Nephron progenitor cell (in vitro differentiated cells): ENCODE data around the gene TRMT44.
A peak's percentile ranks its signal among the peaks of the same experiment; 100 is the strongest.
"Not testable (repeated sequence)": the region's sequence is repeated elsewhere in the genome, so short reads cannot be mapped to it uniquely, and the experiment has no call there.

Source experiments
- DNase-seq: peaks from one replicate; pipeline ENCODE4 v3.0.0; 2021
- H3K27ac Mint-ChIP-seq: 2 replicates; pipeline ENCODE4 v1.8.0; 2021; ENCODE audit warnings: mild to moderate bottlenecking, moderate library complexity, mixed read lengths
- H3K27me3 Mint-ChIP-seq: 2 replicates; pipeline ENCODE4 v1.8.0; 2021; ENCODE audit warnings: mild to moderate bottlenecking, low read depth, mixed read lengths; ENCODE audit not compliant: poor library complexity
- H3K36me3 Mint-ChIP-seq: 2 replicates; pipeline ENCODE4 v1.8.0; 2021; ENCODE audit warnings: low read depth, mixed read lengths
- H3K4me1 Mint-ChIP-seq: 2 replicates; pipeline ENCODE4 v1.8.0; 2021; ENCODE audit warnings: mixed read lengths
- H3K4me3 Mint-ChIP-seq: 2 replicates; pipeline ENCODE4 v1.8.0; 2021; ENCODE audit warnings: mild to moderate bottlenecking, moderate library complexity, mixed read lengths
- H3K9me3 Mint-ChIP-seq: 2 replicates; pipeline ENCODE4 v1.8.0; 2021; ENCODE audit warnings: mild to moderate bottlenecking, moderate library complexity, mixed read lengths
- TF ChIP-seq, protein P1 (sequence below): fragments of 200-600 bp; sonication (generic); IDR thresholded peaks from 2 replicates; pipeline ENCODE4 v1.5.0; 2021; ENCODE audit warnings: antibody characterized with exemption

The TRMT44 gene

GRCh38 chr4:8488791-8489369 lies 48.3 kb downstream of the TRMT44 start:
- H3K27me3 Mint-ChIP-seq = peaks cover 14% of the 10 kb centered on the region
- no peak overlapping the region for H3K4me3 Mint-ChIP-seq
- peaks cover 42% of the 10 kb centered on the region for H3K9me3 Mint-ChIP-seq
- H3K27ac Mint-ChIP-seq = peak overlapping the region; percentile 73
- H3K4me1 Mint-ChIP-seq = peaks cover 55% of the 10 kb centered on the region
- H3K36me3 Mint-ChIP-seq = peaks cover 54% of the 10 kb centered on the region
- TF ChIP-seq, protein P1, sequence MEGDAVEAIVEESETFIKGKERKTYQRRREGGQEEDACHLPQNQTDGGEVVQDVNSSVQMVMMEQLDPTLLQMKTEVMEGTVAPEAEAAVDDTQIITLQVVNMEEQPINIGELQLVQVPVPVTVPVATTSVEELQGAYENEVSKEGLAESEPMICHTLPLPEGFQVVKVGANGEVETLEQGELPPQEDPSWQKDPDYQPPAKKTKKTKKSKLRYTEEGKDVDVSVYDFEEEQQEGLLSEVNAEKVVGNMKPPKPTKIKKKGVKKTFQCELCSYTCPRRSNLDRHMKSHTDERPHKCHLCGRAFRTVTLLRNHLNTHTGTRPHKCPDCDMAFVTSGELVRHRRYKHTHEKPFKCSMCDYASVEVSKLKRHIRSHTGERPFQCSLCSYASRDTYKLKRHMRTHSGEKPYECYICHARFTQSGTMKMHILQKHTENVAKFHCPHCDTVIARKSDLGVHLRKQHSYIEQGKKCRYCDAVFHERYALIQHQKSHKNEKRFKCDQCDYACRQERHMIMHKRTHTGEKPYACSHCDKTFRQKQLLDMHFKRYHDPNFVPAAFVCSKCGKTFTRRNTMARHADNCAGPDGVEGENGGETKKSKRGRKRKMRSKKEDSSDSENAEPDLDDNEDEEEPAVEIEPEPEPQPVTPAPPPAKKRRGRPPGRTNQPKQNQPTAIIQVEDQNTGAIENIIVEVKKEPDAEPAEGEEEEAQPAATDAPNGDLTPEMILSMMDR = no peak
- DNase-seq = no peak

DNA sequence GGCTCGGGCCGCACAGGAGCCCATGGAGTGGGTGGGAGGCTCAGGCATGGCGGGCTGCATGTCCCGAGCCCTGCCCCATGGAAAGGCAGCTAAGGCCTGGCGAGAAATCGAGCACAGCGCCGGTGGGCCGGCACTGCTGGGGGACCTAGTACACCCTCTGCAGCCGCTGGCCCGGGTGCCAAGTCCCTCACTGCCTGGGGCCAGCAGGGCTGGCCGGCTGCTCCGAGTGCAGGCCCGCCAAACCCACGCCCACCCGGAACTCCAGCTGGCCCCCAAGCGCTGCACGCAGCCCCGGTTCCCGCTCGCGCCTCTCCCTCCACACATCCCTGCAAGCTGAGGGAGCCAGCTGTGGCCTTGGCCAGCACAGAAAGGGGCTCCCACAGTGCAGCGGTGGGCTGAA lies 50.9 kb downstream of the TRMT44 start:
- not testable (repeated sequence) for H3K4me3 Mint-ChIP-seq, H3K27me3 Mint-ChIP-seq, H3K27ac Mint-ChIP-seq, DNase-seq
- peaks cover 39% of the 10 kb centered on the region for H3K9me3 Mint-ChIP-seq
- peaks cover 33% of the 10 kb centered on the region for H3K4me1 Mint-ChIP-seq
- H3K36me3 Mint-ChIP-seq = peaks cover 59% of the 10 kb centered on the region

- H3K27ac Mint-ChIP-seq = peak overlapping the region; percentile 37
- DNase-seq = no peak
- H3K4me3 Mint-ChIP-seq = no peak overlapping the region
- TF ChIP-seq, protein P1 = no peak
- peaks cover 37% of the 10 kb centered on the region for H3K9me3 Mint-ChIP-seq
- H3K36me3 Mint-ChIP-seq = peaks cover 52% of the 10 kb centered on the region
- H3K27me3 Mint-ChIP-seq = peaks cover 10% of the 10 kb centered on the region
- peaks cover 26% of the 10 kb centered on the region for H3K4me1 Mint-ChIP-seq
These were observed 51.6 kb downstream of the TRMT44 start for GRCh38 chr4:8492174-8492573.

DNA sequence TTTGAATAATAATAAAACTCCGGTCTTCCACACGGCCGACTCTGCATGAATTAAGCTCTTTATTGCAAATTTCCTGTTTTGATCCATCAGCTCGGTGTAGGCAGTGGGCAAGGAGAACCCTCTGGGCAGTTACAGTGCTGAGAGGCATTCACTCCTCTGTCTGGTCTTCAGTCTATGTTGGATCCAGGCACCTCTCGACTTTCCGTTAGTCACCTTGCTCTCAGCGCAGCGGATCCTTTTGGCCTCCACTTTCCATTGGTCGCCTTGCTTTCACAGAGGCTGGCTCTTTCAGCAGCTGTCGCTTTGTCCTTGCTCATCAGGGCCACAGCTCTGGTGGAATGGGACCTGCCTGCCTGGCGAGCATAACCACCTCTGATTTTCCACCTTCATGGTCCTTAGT lies 52.9 kb downstream of the TRMT44 start:
- TF ChIP-seq, protein P1 = no peak
- H3K4me1 Mint-ChIP-seq = peaks cover 24% of the 10 kb centered on the region
- no peak for DNase-seq
- peaks cover 32% of the 10 kb centered on the region for H3K9me3 Mint-ChIP-seq
- H3K4me3 Mint-ChIP-seq = no peak overlapping the region
- peaks cover 16% of the 10 kb centered on the region for H3K27me3 Mint-ChIP-seq
- peaks cover 40% of the 10 kb centered on the region for H3K36me3 Mint-ChIP-seq
- H3K27ac Mint-ChIP-seq = no peak overlapping the region

DNA sequence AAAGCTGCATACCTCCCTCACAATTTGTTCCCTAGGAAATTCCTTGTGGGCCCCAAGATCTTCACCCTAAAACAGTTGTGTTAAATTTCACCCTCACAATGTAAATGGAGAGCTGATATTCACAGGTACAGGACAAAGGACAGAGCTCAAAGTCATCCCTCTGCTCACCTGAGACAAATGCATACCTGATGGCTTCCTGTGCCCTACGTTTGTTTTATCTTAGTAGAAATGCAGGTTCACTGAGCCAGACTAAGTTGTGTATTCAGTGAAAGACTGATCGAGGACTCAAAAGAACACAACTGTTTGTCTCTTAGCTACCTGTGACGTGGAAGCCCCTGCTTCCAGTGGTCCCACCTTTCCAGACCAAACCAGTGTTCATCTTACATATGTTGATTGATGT lies 53.6 kb downstream of the TRMT44 start:
- peaks cover 25% of the 10 kb centered on the region for H3K9me3 Mint-ChIP-seq
- peaks cover 19% of the 10 kb centered on the region for H3K4me1 Mint-ChIP-seq
- TF ChIP-seq, protein P1 = no peak
- H3K27ac Mint-ChIP-seq = no peak overlapping the region
- H3K27me3 Mint-ChIP-seq = peaks cover 17% of the 10 kb centered on the region
- DNase-seq = no peak
- peaks cover 33% of the 10 kb centered on the region for H3K36me3 Mint-ChIP-seq
- no peak overlapping the region for H3K4me3 Mint-ChIP-seq

DNA sequence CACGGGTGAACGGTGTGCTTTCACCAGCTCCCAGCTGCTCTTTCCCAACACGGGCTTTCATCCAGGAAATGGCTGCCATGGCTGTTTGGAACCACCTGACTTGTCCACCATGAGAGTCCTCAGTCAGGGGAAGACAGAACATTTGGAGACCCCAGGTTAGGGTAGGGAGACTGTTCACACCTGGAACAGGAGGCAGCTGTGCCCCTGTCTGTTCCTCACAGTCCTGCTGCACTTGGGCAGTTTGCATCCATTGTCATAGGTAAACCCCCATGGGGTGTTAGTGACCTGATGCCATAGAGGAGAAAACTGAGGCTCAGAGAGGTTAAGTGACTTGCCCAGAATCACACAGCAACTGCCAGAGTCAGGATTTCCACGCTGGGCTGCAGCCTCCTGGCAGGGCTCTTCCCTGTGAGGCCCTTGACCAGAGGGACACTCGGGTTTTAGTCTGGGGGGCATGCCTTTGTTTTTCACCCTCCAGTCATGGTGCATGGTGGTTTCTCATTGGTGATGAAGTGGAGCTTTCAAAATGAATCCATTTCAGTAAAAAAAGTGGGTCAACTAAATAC lies 54.5 kb downstream of the TRMT44 start:
- DNase-seq = no peak
- Mint-ChIP-seq H3K36me3 (peaks cover 28% of the 10 kb centered on the region), H3K4me1 (peaks cover 16% of the 10 kb centered on the region), H3K4me3 (no peak overlapping the region), H3K27me3 (peaks cover 15% of the 10 kb centered on the region), H3K27ac (no peak overlapping the region), H3K9me3 (peaks cover 22% of the 10 kb centered on the region)
- TF ChIP-seq, protein P1 = no peak
